IPS-20b (cell line): ENCODE measurements around the gene ZNF492.
"Not testable (repeated sequence)": the region's sequence is repeated elsewhere in the genome, so short reads cannot be mapped to it uniquely, and the experiment has no call there.

Experiments used
- H3K27ac ChIP-seq: one replicate; pipeline ENCODE4 v1.5.1; 2013; ENCODE audit warnings: low read length
- H3K27me3 ChIP-seq: 2 replicates; pipeline ENCODE4 v1.6.1; 2013; ENCODE audit warnings: mild to moderate bottlenecking, low read length, inconsistent platforms; ENCODE audit not compliant: insufficient read depth
- H3K36me3 ChIP-seq: 2 replicates; pipeline ENCODE4 v1.6.1; 2013; ENCODE audit warnings: low read depth, mild to moderate bottlenecking, inconsistent platforms, low read length, moderate library complexity; ENCODE audit not compliant: insufficient read depth
- H3K4me1 ChIP-seq: 2 replicates; pipeline ENCODE4 v1.6.1; 2013; ENCODE audit warnings: mild to moderate bottlenecking, control low read depth, inconsistent platforms, low read length, moderate library complexity; ENCODE audit not compliant: insufficient read depth
- H3K4me3 ChIP-seq: 2 replicates; pipeline ENCODE4 v1.5.1; 2013; ENCODE audit warnings: mild to moderate bottlenecking, low read length, inconsistent platforms
- H3K9ac ChIP-seq: 2 replicates; pipeline ENCODE4 v1.6.1; 2013; ENCODE audit warnings: low read depth, mild to moderate bottlenecking, inconsistent platforms, low read length, moderate library complexity
- H3K9me3 ChIP-seq: 2 replicates; pipeline ENCODE4 v1.6.1; 2013; ENCODE audit warnings: mild to moderate bottlenecking, low read depth, low read length, inconsistent platforms; ENCODE audit not compliant: insufficient read depth

The ZNF492 gene

GRCh38 chr19:22620401-22620800, 13.7 kb upstream of the ZNF492 start:
- Histone ChIP-seq H3K4me3 (no peak overlapping the region), H3K9ac (no peak overlapping the region), H3K36me3 (no peaks in the 10 kb centered on the region), H3K9me3 (peaks cover 75% of the 10 kb centered on the region), H3K4me1 (no peaks in the 10 kb centered on the region), H3K27me3 (no peaks in the 10 kb centered on the region), H3K27ac (no peak overlapping the region)

- Histone ChIP-seq H3K4me1 (no peaks in the 10 kb centered on the region), H3K27me3 (no peaks in the 10 kb centered on the region), H3K4me3 (no peak overlapping the region), H3K9me3 (peaks cover 77% of the 10 kb centered on the region), H3K9ac (no peak overlapping the region), H3K27ac (no peak overlapping the region), H3K36me3 (no peaks in the 10 kb centered on the region)
These were observed 13.2 kb upstream of the ZNF492 start for GRCh38 chr19:22620912-22621311.

GRCh38 chr19:22622020-22622419, 12.1 kb upstream of the ZNF492 start:
- no peaks in the 10 kb centered on the region for H3K36me3 ChIP-seq
- H3K4me1 ChIP-seq = no peaks in the 10 kb centered on the region
- H3K9ac ChIP-seq = no peak overlapping the region
- no peak overlapping the region for H3K27ac ChIP-seq
- H3K27me3 ChIP-seq = no peaks in the 10 kb centered on the region
- no peak overlapping the region for H3K4me3 ChIP-seq
- H3K9me3 ChIP-seq = peaks cover 78% of the 10 kb centered on the region

- H3K27me3 ChIP-seq = no peaks in the 10 kb centered on the region
- no peaks in the 10 kb centered on the region for H3K36me3 ChIP-seq
- no peaks in the 10 kb centered on the region for H3K4me1 ChIP-seq
- no peak overlapping the region for H3K9ac ChIP-seq
- H3K27ac ChIP-seq = no peak overlapping the region
- H3K9me3 ChIP-seq = peaks cover 78% of the 10 kb centered on the region
- H3K4me3 ChIP-seq = no peak overlapping the region
These were observed 11.0 kb upstream of the ZNF492 start for GRCh38 chr19:22622901-22623840.

GRCh38 chr19:22623841-22624221, 10.3 kb upstream of the ZNF492 start:
- Histone ChIP-seq H3K36me3 (no peaks in the 10 kb centered on the region), H3K9me3 (peaks cover 78% of the 10 kb centered on the region), H3K27me3 (no peaks in the 10 kb centered on the region), H3K4me3 (no peak overlapping the region), H3K27ac (no peak overlapping the region), H3K4me1 (no peaks in the 10 kb centered on the region), H3K9ac (no peak overlapping the region)

GRCh38 chr19:22625266-22626035, 8.7 kb upstream of the ZNF492 start:
- H3K9ac ChIP-seq = no peak overlapping the region
- no peak overlapping the region for H3K27ac ChIP-seq
- no peaks in the 10 kb centered on the region for H3K4me1 ChIP-seq
- no peak overlapping the region for H3K4me3 ChIP-seq
- H3K27me3 ChIP-seq = no peaks in the 10 kb centered on the region
- H3K36me3 ChIP-seq = no peaks in the 10 kb centered on the region
- peaks cover 77% of the 10 kb centered on the region for H3K9me3 ChIP-seq

GRCh38 chr19:22627526-22627925, 6.6 kb upstream of the ZNF492 start:
- Histone ChIP-seq H3K36me3 (no peaks in the 10 kb centered on the region), H3K27ac (no peak overlapping the region), H3K9ac (no peak overlapping the region), H3K9me3 (peaks cover 87% of the 10 kb centered on the region), H3K4me1 (no peaks in the 10 kb centered on the region), H3K4me3 (no peak overlapping the region), H3K27me3 (no peaks in the 10 kb centered on the region)

- Histone ChIP-seq H3K9me3 (peaks cover 93% of the 10 kb centered on the region), H3K9ac (no peak overlapping the region)
These were observed 5.7 kb upstream of the ZNF492 start for GRCh38 chr19:22628401-22628800.

GRCh38 chr19:22634450-22634827, 315 bp downstream of the ZNF492 start:
- Histone ChIP-seq H3K4me1 (no peaks in the 10 kb centered on the region), H3K27me3 (no peaks in the 10 kb centered on the region), H3K4me3 (no peak overlapping the region), H3K27ac (no peak overlapping the region), H3K9me3 (peaks cover 76% of the 10 kb centered on the region), H3K9ac (no peak overlapping the region), H3K36me3 (no peaks in the 10 kb centered on the region)

More at GRCh38 chr19:22628401-22628800, 5.7 kb upstream of the ZNF492 start:
- Histone ChIP-seq H3K27ac (no peak overlapping the region), H3K36me3 (no peaks in the 10 kb centered on the region), H3K4me3 (no peak overlapping the region), H3K27me3 (no peaks in the 10 kb centered on the region), H3K4me1 (no peaks in the 10 kb centered on the region)

GRCh38 chr19:22685493-22685892, 51.4 kb downstream of the ZNF492 start:
- not testable (repeated sequence) for H3K27ac ChIP-seq, H3K36me3 ChIP-seq, H3K9ac ChIP-seq, H3K4me3 ChIP-seq, H3K27me3 ChIP-seq, H3K4me1 ChIP-seq
- H3K9me3 ChIP-seq = peaks cover 62% of the 10 kb centered on the region

GRCh38 chr19:22702661-22703060, 68.5 kb downstream of the ZNF492 start:
- H3K27ac ChIP-seq, H3K9ac ChIP-seq, H3K36me3 ChIP-seq, H3K4me3 ChIP-seq, H3K27me3 ChIP-seq, H3K4me1 ChIP-seq: not testable (repeated sequence)
- peaks cover 67% of the 10 kb centered on the region for H3K9me3 ChIP-seq

GRCh38 chr19:22703096-22703495, 69.0 kb downstream of the ZNF492 start:
- peaks cover 67% of the 10 kb centered on the region for H3K9me3 ChIP-seq
- H3K9ac ChIP-seq, H3K27me3 ChIP-seq, H3K4me3 ChIP-seq, H3K36me3 ChIP-seq, H3K27ac ChIP-seq, H3K4me1 ChIP-seq: not testable (repeated sequence)
